DMS153 treated with DMSO at 0.1 percent for 48 hours (cell line): ENCODE data around the gene MACROH2A1.
A peak's percentile ranks its signal among the peaks of the same experiment; 100 is the strongest.

ENCODE experiments used
- DNase-seq: peaks from one replicate; lab custom pipeline; 2025; ENCODE audit not compliant: unreplicated experiment; lab: John Stamatoyannopoulos, UW

MACROH2A1 gene

GRCh38 chr5:135398855-135399793 is at the start of gene MACROH2A1:
Gene MACROH2A1 (minus strand): TSS chr5:135399231. CDS start chr5:135389093, 10,138 bp downstream.
- DNase-seq = peak; percentile 8

- DNase-seq = no peak
Measured at GRCh38 chr5:135448071-135448739, 49.2 kb upstream of the MACROH2A1 start.

GRCh38 chr5:135447298-135447929 is 48.4 kb upstream of the MACROH2A1 start, which contains the start of gene DCANP1:
Gene DCANP1 (minus strand): TSS chr5:135447348. CDS start chr5:135447108, 240 bp downstream.
- DNase-seq = no peak

- no peak for DNase-seq
Measured at GRCh38 chr5:135446615-135447014, 47.6 kb upstream of the MACROH2A1 start.

GRCh38 chr5:135446206-135446605 is 47.2 kb upstream of the MACROH2A1 start:
- DNase-seq = no peak

GRCh38 chr5:135445306-135445985 is 46.4 kb upstream of the MACROH2A1 start:
- DNase-seq = no peak

GRCh38 chr5:135444881-135445280 is 45.9 kb upstream of the MACROH2A1 start:
- no peak for DNase-seq

GRCh38 chr5:135444360-135444759 is 45.3 kb upstream of the MACROH2A1 start:
- DNase-seq = no peak

- no peak for DNase-seq
Measured at GRCh38 chr5:135443161-135443960, 44.3 kb upstream of the MACROH2A1 start.

- no peak for DNase-seq
Measured at GRCh38 chr5:135442431-135443160, 43.6 kb upstream of the MACROH2A1 start.

GRCh38 chr5:135441919-135442318 is 42.9 kb upstream of the MACROH2A1 start:
- no peak for DNase-seq

GRCh38 chr5:135441350-135441831 is 42.4 kb upstream of the MACROH2A1 start:
- DNase-seq = no peak

- no peak for DNase-seq
Measured at GRCh38 chr5:135440916-135441315, 41.9 kb upstream of the MACROH2A1 start.

GRCh38 chr5:135439231-135440205 is 40.5 kb upstream of the MACROH2A1 start:
- DNase-seq = no peak

GRCh38 chr5:135438636-135439221 is 39.7 kb upstream of the MACROH2A1 start:
- DNase-seq = no peak

GRCh38 chr5:135437796-135438560 is 38.9 kb upstream of the MACROH2A1 start:
- DNase-seq = no peak

- DNase-seq = no peak
Measured at GRCh38 chr5:135437422-135437795, 38.4 kb upstream of the MACROH2A1 start.
